Measurements from ENCODE around the gene FAM50A. TPM values are rescaled to one million over a fixed set of nuclear protein-coding genes. Genes with fewer than 3 reads are reported as not detected.

Gene FAM50A
- polyA plus RNA-seq, 1 donor from 2014 or later = 68.3 TPM

GRCh38 chrX:154412468-154412867, 31.5 kb upstream of the FAM50A start:
- no peaks in the 10 kb centered on the region for H3K27me3 ChIP-seq (ENCODE audit: insufficient read depth, low read depth, low read length)
- H3K79me2 ChIP-seq (replicated peaks; ENCODE audit: insufficient read depth, low read length) = no peaks in the 10 kb centered on the region
- no peaks in the 10 kb centered on the region for H4K20me1 ChIP-seq (ENCODE audit: insufficient read depth)
- peak overlapping the region; percentile 80 for H3K9ac ChIP-seq (ENCODE audit: low read length)
- no peak overlapping the region for H2AFZ ChIP-seq (ENCODE audit: low read depth, low read length)
- TF ChIP-seq TAF1 (IDR thresholded peaks at IDR 0.05; ENCODE audit: low read depth) (no peak), REST (IDR thresholded peaks at IDR 0.05; ENCODE audit: borderline replicate concordance) (no peak), CTCF (IDR thresholded peaks at IDR 0.05; ENCODE audit: poor library complexity, severe bottlenecking) (no peak), EP300 (conservative IDR thresholded peaks at IDR 0.05; ENCODE audit: poor library complexity, severe bottlenecking) (no peak), SMC3 (conservative IDR thresholded peaks at IDR 0.05; ENCODE audit: poor library complexity) (no peak), RAD21 (conservative IDR thresholded peaks at IDR 0.05) (no peak), POLR2AphosphoS5 (IDR thresholded peaks at IDR 0.05) (no peak), EZH2 (IDR thresholded peaks at IDR 0.05; ENCODE audit: borderline replicate concordance, insufficient read depth, low read length, poor library complexity, severe bottlenecking) (no peak), MXI1 (conservative IDR thresholded peaks at IDR 0.05; ENCODE audit: poor library complexity, severe bottlenecking) (no peak)
- peak overlapping the region; percentile 67 for H3K27ac ChIP-seq (ENCODE audit: low read length)
- H3K4me2 ChIP-seq (ENCODE audit: low read length) = peak overlapping the region; percentile 39
- no peaks in the 10 kb centered on the region for H3K36me3 ChIP-seq (ENCODE audit: insufficient read depth, low read length)
- H3K9me2 ChIP-seq (ENCODE audit: insufficient read depth, low read length) = no peaks in the 10 kb centered on the region
- H3K9me3 ChIP-seq (ENCODE audit: low read length) = no peaks in the 10 kb centered on the region
- H3K4me3 ChIP-seq (ENCODE audit: low read length) = peak overlapping the region; percentile 77
- no peaks in the 10 kb centered on the region for H3F3A ChIP-seq (ENCODE audit: insufficient read depth, low read length, poor library complexity, severe bottlenecking)

- H3K79me2 ChIP-seq (replicated peaks; ENCODE audit: insufficient read depth, low read length) = no peaks in the 10 kb centered on the region
- no peaks in the 10 kb centered on the region for H3K27me3 ChIP-seq (ENCODE audit: insufficient read depth, low read depth, low read length)
- H3K27ac ChIP-seq (ENCODE audit: low read length) = no peak overlapping the region
- no peaks in the 10 kb centered on the region for H3F3A ChIP-seq (ENCODE audit: insufficient read depth, low read length, poor library complexity, severe bottlenecking)
- no peak overlapping the region for H3K4me2 ChIP-seq (ENCODE audit: low read length)
- no peaks in the 10 kb centered on the region for H3K36me3 ChIP-seq (ENCODE audit: insufficient read depth, low read length)
- TF ChIP-seq REST (IDR thresholded peaks at IDR 0.05; ENCODE audit: borderline replicate concordance) = no peak
- TF ChIP-seq SMC3 (conservative IDR thresholded peaks at IDR 0.05; ENCODE audit: poor library complexity) = no peak
- TF ChIP-seq EZH2 (IDR thresholded peaks at IDR 0.05; ENCODE audit: borderline replicate concordance, insufficient read depth, low read length, poor library complexity, severe bottlenecking) = no peak
- no peak for TF ChIP-seq RAD21 (conservative IDR thresholded peaks at IDR 0.05)
- TF ChIP-seq POLR2AphosphoS5 (IDR thresholded peaks at IDR 0.05) = no peak
- TF ChIP-seq MXI1 (conservative IDR thresholded peaks at IDR 0.05; ENCODE audit: poor library complexity, severe bottlenecking) = no peak
- H3K9ac ChIP-seq (ENCODE audit: low read length) = no peak overlapping the region
- H3K9me3 ChIP-seq (ENCODE audit: low read length) = no peaks in the 10 kb centered on the region
- H4K20me1 ChIP-seq (ENCODE audit: insufficient read depth) = no peaks in the 10 kb centered on the region
- H2AFZ ChIP-seq (ENCODE audit: low read depth, low read length) = no peak overlapping the region
- H3K4me3 ChIP-seq (ENCODE audit: low read length) = no peak overlapping the region
- no peaks in the 10 kb centered on the region for H3K9me2 ChIP-seq (ENCODE audit: insufficient read depth, low read length)
Observed at GRCh38 chrX:154413142-154413541, 30.8 kb upstream of the FAM50A start.
